GM12878 (cell line): ENCODE results near the gene MEX3B. TPM values are rescaled to one million over a fixed set of nuclear protein-coding genes. Genes with fewer than 3 reads are reported as not detected.

Experiments used
- ATAC-seq: fragments of 200-7000 bp; cut with Tn5 transposase; 3 replicates; pipeline ENCODE4 v1.9.1; 2020; ENCODE audit warnings: mild to moderate bottlenecking, moderate library complexity
- BruUV-seq: library from RNA; stranded (reverse); fragments of 400-500 nt; replicated peaks from 2 replicates; lab custom pipeline; 2021; lab: Mats Ljungman, UMichigan
- CTCF ChIA-PET: fragments of 300-600 bp; sonication (Branson Sonifier 250); formaldehyde crosslinking; extraction: SDS; loops from one replicate; lab custom pipeline; 2021; ENCODE audit warnings: inconsistent platforms; lab: Yijun Ruan, JAX
- POLR2A ChIA-PET: fragments of 350-600 bp; formaldehyde crosslinking; extraction: SDS; loops from one replicate; lab custom pipeline; 2021; ENCODE audit warnings: inconsistent platforms; lab: Charles Lee
- RAD21 ChIA-PET: fragments of 300-600 bp; sonication (Branson Sonifier 250); formaldehyde crosslinking; loops from one replicate; lab custom pipeline; 2023; ENCODE audit warnings: antibody characterized with exemption; ENCODE audit not compliant: unreplicated experiment; lab: Charles Lee
- SMC1A ChIA-PET: fragments of 300-600 bp; sonication (Branson Sonifier 250); formaldehyde crosslinking; loops from one replicate; lab custom pipeline; 2023; ENCODE audit not compliant: unreplicated experiment, uncharacterized antibody; lab: Charles Lee
- DNase-seq: peaks from one replicate; pipeline ENCODE4 v3.0.0-alpha.2; 2011; ENCODE audit warnings: low read depth, low spot score
- FAIRE-seq: peaks from 3 replicates; lab custom pipeline; 2011; peaks lifted over from hg19 to GRCh38; lab: Jason Lieb, UNC
- H2AFZ ChIP-seq: 2 replicates; pipeline ENCODE4 v1.6.0; 2011; ENCODE audit warnings: low read depth, low read length, control low read depth; ENCODE audit not compliant: control insufficient read depth
- H3K27ac ChIP-seq: 2 replicates; pipeline ENCODE4 v1.5.1; 2011; ENCODE audit warnings: control low read depth; ENCODE audit not compliant: control insufficient read depth, insufficient read depth
- H3K27me3 ChIP-seq, 2 experiments: replicated peaks in 1 of 2; 2 replicates each; pipeline versions ENCODE4 v1.6.0 to v1.6.1; 2011; ENCODE audit warnings: low read length in 1 of 2; ENCODE audit not compliant: control insufficient read depth in 2 of 2, insufficient read depth in 2 of 2
- H3K36me3 ChIP-seq, 2 experiments: 2 replicates each; pipeline ENCODE4 v1.5.1; 2011; ENCODE audit warnings: low read length in 1 of 2; ENCODE audit not compliant: control insufficient read depth in 2 of 2, insufficient read depth in 2 of 2
- H3K4me1 ChIP-seq: 2 replicates; pipeline ENCODE4 v1.6.1; 2011; ENCODE audit warnings: mild to moderate bottlenecking, low read length, moderate library complexity, mixed read lengths; ENCODE audit not compliant: control insufficient read depth, insufficient read depth
- H3K4me2 ChIP-seq: 2 replicates; pipeline ENCODE4 v1.6.0; 2011; ENCODE audit warnings: control low read depth; ENCODE audit not compliant: control insufficient read depth, insufficient read depth
- H3K4me3 ChIP-seq: fragments of 200-600 bp; sonication (generic); 2 replicates; pipeline ENCODE4 v1.5.1; 2016
- H3K79me2 ChIP-seq: 2 replicates; pipeline ENCODE4 v1.6.0; 2011; ENCODE audit warnings: low read length; ENCODE audit not compliant: control insufficient read depth, insufficient read depth
- H3K9ac ChIP-seq: 2 replicates; pipeline ENCODE4 v1.8.0; 2011; ENCODE audit warnings: low read length, control low read depth, mixed read lengths; ENCODE audit not compliant: control insufficient read depth, insufficient read depth
- H3K9me3 ChIP-seq: replicated peaks from 3 replicates; pipeline ENCODE4 v1.5.1; 2011; ENCODE audit warnings: mild to moderate bottlenecking, low read length; ENCODE audit not compliant: control insufficient read depth, insufficient read depth
- H4K20me1 ChIP-seq: 2 replicates; pipeline ENCODE4 v1.6.0; 2011; ENCODE audit not compliant: control insufficient read depth, insufficient read depth
- BCL11A ChIP-seq: IDR thresholded peaks from 2 replicates; pipeline ENCODE4 v1.6.1; 2011; ENCODE audit warnings: low read depth, low read length
- MYC ChIP-seq: IDR thresholded peaks from 2 replicates; pipeline ENCODE4 v1.6.1; 2011; ENCODE audit warnings: mild to moderate bottlenecking, low read length, moderate library complexity, inconsistent platforms; ENCODE audit not compliant: insufficient read depth, insufficient replicate concordance, insufficient read length, severe bottlenecking
- RAD51 ChIP-seq: fragments of 450-650 bp; IDR thresholded peaks from 2 replicates; pipeline ENCODE4 v1.6.1; 2016; ENCODE audit warnings: moderate library complexity, mild to moderate bottlenecking, inconsistent platforms
- RB1 ChIP-seq: fragments of 450-650 bp; formaldehyde crosslinking; IDR thresholded peaks from 2 replicates; pipeline ENCODE4 v1.6.1; 2017; ENCODE audit warnings: mild to moderate bottlenecking, borderline replicate concordance
- SMAD1 ChIP-seq: fragments of 450-650 bp; IDR thresholded peaks from 2 replicates; pipeline ENCODE4 v1.6.1; 2018; ENCODE audit warnings: mild to moderate bottlenecking, low read depth; ENCODE audit not compliant: partially characterized antibody
- SP1 ChIP-seq: IDR thresholded peaks from one replicate; pipeline ENCODE4 v1.6.1; 2011; ENCODE audit warnings: low read depth, low read length
- YBX1 ChIP-seq: fragments of 450-650 bp; IDR thresholded peaks from 2 replicates; pipeline ENCODE4 v1.6.1; 2016; ENCODE audit warnings: antibody characterized with exemption
- whole genome bisulfite sequencing: methylation state at CpG from one replicate; pipeline ENCODE4 v1.1.6; 2016; ENCODE audit warnings: low lambda C conversion rate; ENCODE audit not compliant: insufficient replicate concordance, insufficient coverage; ENCODE audit errors: missing lambda C conversion rate; 5-methylcytosine and 5-hydroxymethylcytosine counted together
- in situ Hi-C: fragments of 300-500 bp; cut with MboI; formaldehyde crosslinking; loops from 9 replicates; pipeline ENCODE4 v1.14.3; 2018; ENCODE audit warnings: mixed read lengths
- intact Hi-C: fragments of 100-400 bp; cut with micrococcal nuclease; formaldehyde crosslinking; loops from one replicate; pipeline ENCODE4 v1.14.2; 2022; ENCODE audit not compliant: unreplicated experiment
- polyA plus RNA-seq, 11 experiments: library from polyadenylated mRNA; depleted of rRNA in 4 of 11; unstranded in 6 of 11; stranded (reverse) in 5 of 11; fragments of >200 nt; fragmentation: Nextera tagmentation in 4 of 11; fragmentation: Illumina TruSeq in 1 of 11; extraction: Ambion mirVana in 4 of 11; extraction: Trizol in 1 of 11; gene quantifications; 1 replicate in 1 of 11; 2 replicates in 10 of 11; pipeline versions ENCODE4 v1.2.1 to v1.2.3, GENCODE V29; 2011 to 2016; ENCODE audit warnings: inconsistent platforms in 2 of 11, missing spikeins in 2 of 11, low read depth in 1 of 11
- total RNA-seq, 4 experiments: library from RNA; depleted of rRNA in 3 of 4; stranded (reverse); fragments of >200 nt in 3 of 4; fragmentation: Illumina TruSeq in 1 of 4; extraction: Trizol in 1 of 4; gene quantifications; 2 replicates each; pipeline versions ENCODE4 v1.2.1 to v1.2.3, GENCODE V29; 2013 to 2021
- TF ChIP-seq, protein P1 (sequence below): IDR thresholded peaks from 2 replicates; pipeline ENCODE4 v1.6.1; 2012; ENCODE audit warnings: low read depth, low read length, improper control_type of control experiment
- TF ChIP-seq, protein P2 (sequence below): fragments of 450-650 bp; IDR thresholded peaks from 2 replicates; pipeline ENCODE4 v1.6.1; 2016; ENCODE audit warnings: mild to moderate bottlenecking

The MEX3B gene
- total and polyA plus RNA-seq, 10 of the 15 experiments (the other 5 are each of a cell fraction or from before 2014, with no cell fraction given): 0.02 to 1.3 (median 0.28) TPM

DNA sequence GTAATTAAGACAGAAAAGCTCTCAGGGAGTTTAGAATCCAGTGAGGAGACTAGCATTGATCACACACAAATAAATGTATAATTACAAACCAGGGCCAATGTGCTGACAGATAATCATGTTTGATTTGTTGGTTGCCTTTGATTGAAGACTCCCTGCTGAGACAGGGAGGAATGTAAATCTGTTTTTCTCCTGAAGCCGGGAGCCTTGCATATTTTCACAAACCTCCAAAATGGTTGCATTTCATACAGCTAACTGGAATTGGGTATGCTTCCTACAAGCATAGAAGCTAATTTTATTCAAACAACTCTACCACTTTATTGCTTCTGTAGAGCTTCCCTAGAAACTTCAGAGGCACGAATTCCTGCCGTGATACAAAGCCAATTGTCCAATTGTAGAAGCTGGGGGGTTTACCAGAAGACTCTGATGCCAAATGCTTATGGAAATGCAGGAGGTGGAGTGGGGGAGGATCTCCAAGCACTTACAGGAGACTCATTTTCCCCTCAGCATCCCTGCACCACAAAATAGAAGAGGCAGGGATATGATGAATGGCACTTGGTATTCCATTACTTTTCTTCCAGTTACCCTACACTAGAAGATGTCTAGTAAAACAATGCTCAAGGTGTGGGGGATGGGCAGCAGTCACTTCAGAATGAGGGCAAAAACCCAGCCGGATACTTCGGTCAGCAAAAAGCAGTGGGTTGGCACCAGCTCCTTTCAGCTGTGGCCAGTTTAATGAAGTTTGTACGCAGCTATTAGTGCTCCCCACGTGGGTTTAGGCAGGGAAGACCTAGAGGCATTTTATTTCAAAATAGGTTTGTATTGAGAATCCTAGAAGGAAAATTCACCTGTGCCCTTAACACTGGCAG lies 11.4 kb upstream of the MEX3B start:
- ATAC-seq: no peak
- WGBS: 13% methylated on average over 7 of the region's 7 CpGs
- Histone ChIP-seq H3K9ac (no peak overlapping the region), H4K20me1 (no peaks in the 10 kb centered on the region), H2AFZ (no peak overlapping the region)
- POLR2A ChIA-PET: no interaction called here
- DNase-seq: no peak
- in situ Hi-C loops: no loop called here
- TF ChIP-seq, protein P1, sequence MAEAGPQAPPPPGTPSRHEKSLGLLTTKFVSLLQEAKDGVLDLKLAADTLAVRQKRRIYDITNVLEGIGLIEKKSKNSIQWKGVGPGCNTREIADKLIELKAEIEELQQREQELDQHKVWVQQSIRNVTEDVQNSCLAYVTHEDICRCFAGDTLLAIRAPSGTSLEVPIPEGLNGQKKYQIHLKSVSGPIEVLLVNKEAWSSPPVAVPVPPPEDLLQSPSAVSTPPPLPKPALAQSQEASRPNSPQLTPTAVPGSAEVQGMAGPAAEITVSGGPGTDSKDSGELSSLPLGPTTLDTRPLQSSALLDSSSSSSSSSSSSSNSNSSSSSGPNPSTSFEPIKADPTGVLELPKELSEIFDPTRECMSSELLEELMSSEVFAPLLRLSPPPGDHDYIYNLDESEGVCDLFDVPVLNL: no peak
- TF ChIP-seq, all 136 proteins: peak for 0
- intact Hi-C loops: no loop called here
- RAD21 ChIA-PET: no interaction called here
- Histone ChIP-seq H3K4me3 (no peak overlapping the region), H3K4me2 (no peak overlapping the region), H3K27me3 (peaks cover 5 to 9% of the 10 kb centered on the region in 2 experiments; a peak in 2 of 4 replicates), H3K27ac (no peak overlapping the region), H3K4me1 (no peaks in the 10 kb centered on the region), H3K79me2 (no peaks in the 10 kb centered on the region), H3K36me3 (no peaks in the 10 kb centered on the region), H3K9me3 (no peaks in the 10 kb centered on the region)
- no TSS peak for BruUV-seq
- CTCF ChIA-PET: no interaction called here
- SMC1A ChIA-PET: no interaction called here
- no peak for FAIRE-seq

DNA sequence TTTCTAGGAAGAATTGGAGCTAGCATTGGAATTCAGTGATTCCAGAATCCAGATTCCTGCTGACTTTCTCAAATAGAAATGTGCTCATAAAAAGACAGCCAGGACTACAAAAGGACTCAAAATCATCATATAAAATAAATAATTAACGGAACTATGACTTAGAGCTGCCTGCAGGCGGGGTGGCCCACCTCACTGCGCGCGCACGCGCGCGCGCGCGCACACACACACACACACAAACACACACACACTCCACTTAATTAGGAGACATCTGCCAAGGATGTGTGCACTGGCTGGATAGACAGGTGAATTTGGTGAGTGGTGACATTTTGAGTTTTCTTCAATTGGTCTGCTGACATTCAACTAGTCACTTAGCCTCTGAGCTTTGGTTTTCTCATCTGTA lies 6.9 kb upstream of the MEX3B start:
- DNase-seq (no peak), ATAC-seq (no peak), FAIRE-seq (no peak)
- Histone ChIP-seq H3K27ac (no peak overlapping the region), H2AFZ (no peak overlapping the region), H3K79me2 (no peaks in the 10 kb centered on the region), H3K9me3 (no peaks in the 10 kb centered on the region), H3K4me1 (no peaks in the 10 kb centered on the region), H3K4me3 (no peak overlapping the region), H3K36me3 (no peaks in the 10 kb centered on the region), H3K9ac (no peak overlapping the region), H3K4me2 (no peak overlapping the region), H4K20me1 (no peaks in the 10 kb centered on the region), H3K27me3 (peaks cover 5 to 7% of the 10 kb centered on the region in 2 experiments; a peak in 2 of 4 replicates)
- SMC1A ChIA-PET: no interaction called here
- 78% methylated on average over 12 of the region's 12 CpGs for WGBS
- in situ Hi-C loops: no loop called here
- POLR2A ChIA-PET: no interaction called here
- RAD21 ChIA-PET: no interaction called here
- CTCF ChIA-PET: interaction anchor here (1.1 kb wide), 1 partner anchor 27 kb away, joined by 3 read pairs; no protein-coding TSS in a partner anchor
- BruUV-seq: no TSS peak
- intact Hi-C loops: no loop called here
- no peak for TF ChIP-seq RB1
- no peak for TF ChIP-seq BCL11A
- TF ChIP-seq MYC: no peak
- TF ChIP-seq, protein P2, sequence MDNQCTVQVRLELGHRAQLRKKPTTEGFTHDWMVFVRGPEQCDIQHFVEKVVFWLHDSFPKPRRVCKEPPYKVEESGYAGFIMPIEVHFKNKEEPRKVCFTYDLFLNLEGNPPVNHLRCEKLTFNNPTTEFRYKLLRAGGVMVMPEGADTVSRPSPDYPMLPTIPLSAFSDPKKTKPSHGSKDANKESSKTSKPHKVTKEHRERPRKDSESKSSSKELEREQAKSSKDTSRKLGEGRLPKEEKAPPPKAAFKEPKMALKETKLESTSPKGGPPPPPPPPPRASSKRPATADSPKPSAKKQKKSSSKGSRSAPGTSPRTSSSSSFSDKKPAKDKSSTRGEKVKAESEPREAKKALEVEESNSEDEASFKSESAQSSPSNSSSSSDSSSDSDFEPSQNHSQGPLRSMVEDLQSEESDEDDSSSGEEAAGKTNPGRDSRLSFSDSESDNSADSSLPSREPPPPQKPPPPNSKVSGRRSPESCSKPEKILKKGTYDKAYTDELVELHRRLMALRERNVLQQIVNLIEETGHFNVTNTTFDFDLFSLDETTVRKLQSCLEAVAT: no peak
- TF ChIP-seq RAD51: no peak
- TF ChIP-seq YBX1: no peak
- TF ChIP-seq SMAD1: no peak
- no peak for TF ChIP-seq SP1
